ENCODE results near the gene MYZAP. TPM values are rescaled to one million over a fixed set of nuclear protein-coding genes. Genes with fewer than 3 reads are reported as not detected.

MYZAP gene
- total RNA-seq, 1 experiment from 2014 or later: 5.1 TPM

DNA sequence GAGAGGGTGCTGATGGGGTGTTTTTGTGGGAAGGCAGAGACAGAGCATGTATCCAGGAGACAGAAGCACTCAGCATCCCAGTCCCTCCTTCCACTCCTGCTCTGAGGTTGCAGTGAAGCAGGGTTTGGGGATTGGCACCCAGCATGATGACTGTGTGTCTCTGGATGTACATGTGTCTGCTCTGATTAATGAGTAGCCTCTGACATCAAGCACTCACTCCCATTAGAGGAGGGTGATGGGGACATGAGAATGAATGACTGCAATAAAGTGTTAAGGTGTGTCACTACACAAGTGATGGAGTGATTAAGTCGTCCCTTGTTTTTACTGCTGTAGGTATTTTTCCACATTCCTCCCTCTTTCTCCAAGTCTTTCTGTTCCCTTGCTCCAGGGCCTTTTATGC is 9.6 kb upstream of the MYZAP start:
- Mint-ChIP-seq H3K27me3 (ENCODE audit: unreplicated experiment) (peaks cover 15% of the 10 kb centered on the region), H3K36me3 (ENCODE audit: insufficient read depth, unreplicated experiment) (no peaks in the 10 kb centered on the region), H3K4me1 (ENCODE audit: low read depth, unreplicated experiment) (peaks cover 14% of the 10 kb centered on the region), H3K4me3 (ENCODE audit: low read depth, unreplicated experiment) (no peak overlapping the region), H3K27ac (ENCODE audit: unreplicated experiment) (no peak overlapping the region), H3K9me3 (ENCODE audit: low read depth, unreplicated experiment) (peaks cover 8% of the 10 kb centered on the region)
- CTCF ChIA-PET: no interaction called here
- no peak for DNase-seq
- TF ChIP-seq, protein P1, sequence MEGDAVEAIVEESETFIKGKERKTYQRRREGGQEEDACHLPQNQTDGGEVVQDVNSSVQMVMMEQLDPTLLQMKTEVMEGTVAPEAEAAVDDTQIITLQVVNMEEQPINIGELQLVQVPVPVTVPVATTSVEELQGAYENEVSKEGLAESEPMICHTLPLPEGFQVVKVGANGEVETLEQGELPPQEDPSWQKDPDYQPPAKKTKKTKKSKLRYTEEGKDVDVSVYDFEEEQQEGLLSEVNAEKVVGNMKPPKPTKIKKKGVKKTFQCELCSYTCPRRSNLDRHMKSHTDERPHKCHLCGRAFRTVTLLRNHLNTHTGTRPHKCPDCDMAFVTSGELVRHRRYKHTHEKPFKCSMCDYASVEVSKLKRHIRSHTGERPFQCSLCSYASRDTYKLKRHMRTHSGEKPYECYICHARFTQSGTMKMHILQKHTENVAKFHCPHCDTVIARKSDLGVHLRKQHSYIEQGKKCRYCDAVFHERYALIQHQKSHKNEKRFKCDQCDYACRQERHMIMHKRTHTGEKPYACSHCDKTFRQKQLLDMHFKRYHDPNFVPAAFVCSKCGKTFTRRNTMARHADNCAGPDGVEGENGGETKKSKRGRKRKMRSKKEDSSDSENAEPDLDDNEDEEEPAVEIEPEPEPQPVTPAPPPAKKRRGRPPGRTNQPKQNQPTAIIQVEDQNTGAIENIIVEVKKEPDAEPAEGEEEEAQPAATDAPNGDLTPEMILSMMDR (IDR thresholded peaks at IDR 0.05; ENCODE audit: unreplicated experiment): no peak
- no TSS peak for BruUV-seq (replicated peaks)
- intact Hi-C loops (cut with micrococcal nuclease; ENCODE audit: unreplicated experiment): no loop called here

DNA sequence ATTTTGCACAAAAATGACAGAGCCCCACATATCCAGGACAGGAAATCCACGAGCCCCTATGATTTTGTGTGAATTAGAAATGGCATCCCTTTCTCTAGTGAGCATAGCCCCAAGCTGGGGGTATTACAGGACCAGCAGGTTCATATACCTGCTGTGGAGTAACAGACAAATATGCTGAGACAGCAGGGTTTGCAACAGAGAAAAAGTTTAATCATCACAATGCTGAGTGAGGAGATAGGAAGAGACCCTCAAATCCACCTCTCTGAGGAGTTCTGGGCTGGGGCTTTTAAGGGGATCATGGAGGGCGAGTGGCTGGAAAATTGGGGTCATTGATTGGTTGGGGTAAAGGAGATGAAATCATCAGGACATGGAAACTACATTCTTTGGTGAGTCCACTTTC is 8.4 kb upstream of the MYZAP start:
- CTCF ChIA-PET: no interaction called here
- H3K36me3 Mint-ChIP-seq (ENCODE audit: insufficient read depth, unreplicated experiment): no peaks in the 10 kb centered on the region
- peaks cover 3% of the 10 kb centered on the region for H3K27me3 Mint-ChIP-seq (ENCODE audit: unreplicated experiment)
- no TSS peak for BruUV-seq (replicated peaks)
- peaks cover 8% of the 10 kb centered on the region for H3K9me3 Mint-ChIP-seq (ENCODE audit: low read depth, unreplicated experiment)
- no peak overlapping the region for H3K27ac Mint-ChIP-seq (ENCODE audit: unreplicated experiment)
- peaks cover 14% of the 10 kb centered on the region for H3K4me1 Mint-ChIP-seq (ENCODE audit: low read depth, unreplicated experiment)
- no peak for DNase-seq
- intact Hi-C loops (cut with micrococcal nuclease; ENCODE audit: unreplicated experiment): no loop called here
- H3K4me3 Mint-ChIP-seq (ENCODE audit: low read depth, unreplicated experiment): no peak overlapping the region
- TF ChIP-seq, protein P1 (IDR thresholded peaks at IDR 0.05; ENCODE audit: unreplicated experiment): no peak

DNA sequence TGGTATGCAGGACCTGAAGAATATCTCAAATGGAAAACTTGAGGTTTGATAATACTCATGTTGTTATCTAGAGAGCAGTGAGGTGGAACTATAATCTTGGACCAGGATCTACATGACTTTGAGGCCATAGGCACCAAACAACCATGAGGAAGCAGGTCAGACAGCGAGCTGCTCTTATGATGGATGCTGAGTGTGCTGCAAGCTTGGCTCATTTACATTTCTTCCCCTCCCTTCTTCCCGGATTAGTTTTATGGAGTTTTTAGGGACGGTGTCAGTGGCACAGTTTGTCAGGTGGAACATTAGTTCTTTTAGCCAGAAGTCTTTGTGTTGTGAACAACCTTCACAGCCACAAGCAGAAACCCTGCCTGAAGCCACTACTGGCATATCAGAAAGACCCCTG is 8.0 kb upstream of the MYZAP start:
- no peaks in the 10 kb centered on the region for H3K27me3 Mint-ChIP-seq (ENCODE audit: unreplicated experiment)
- no peak for DNase-seq
- TF ChIP-seq, protein P1 (IDR thresholded peaks at IDR 0.05; ENCODE audit: unreplicated experiment): no peak
- no peak overlapping the region for H3K27ac Mint-ChIP-seq (ENCODE audit: unreplicated experiment)
- H3K9me3 Mint-ChIP-seq (ENCODE audit: low read depth, unreplicated experiment): peaks cover 8% of the 10 kb centered on the region
- intact Hi-C loops (cut with micrococcal nuclease; ENCODE audit: unreplicated experiment): no loop called here
- H3K4me1 Mint-ChIP-seq (ENCODE audit: low read depth, unreplicated experiment): peaks cover 17% of the 10 kb centered on the region
- no TSS peak for BruUV-seq (replicated peaks)
- CTCF ChIA-PET: no interaction called here
- H3K4me3 Mint-ChIP-seq (ENCODE audit: low read depth, unreplicated experiment): no peak overlapping the region
- no peaks in the 10 kb centered on the region for H3K36me3 Mint-ChIP-seq (ENCODE audit: insufficient read depth, unreplicated experiment)

DNA sequence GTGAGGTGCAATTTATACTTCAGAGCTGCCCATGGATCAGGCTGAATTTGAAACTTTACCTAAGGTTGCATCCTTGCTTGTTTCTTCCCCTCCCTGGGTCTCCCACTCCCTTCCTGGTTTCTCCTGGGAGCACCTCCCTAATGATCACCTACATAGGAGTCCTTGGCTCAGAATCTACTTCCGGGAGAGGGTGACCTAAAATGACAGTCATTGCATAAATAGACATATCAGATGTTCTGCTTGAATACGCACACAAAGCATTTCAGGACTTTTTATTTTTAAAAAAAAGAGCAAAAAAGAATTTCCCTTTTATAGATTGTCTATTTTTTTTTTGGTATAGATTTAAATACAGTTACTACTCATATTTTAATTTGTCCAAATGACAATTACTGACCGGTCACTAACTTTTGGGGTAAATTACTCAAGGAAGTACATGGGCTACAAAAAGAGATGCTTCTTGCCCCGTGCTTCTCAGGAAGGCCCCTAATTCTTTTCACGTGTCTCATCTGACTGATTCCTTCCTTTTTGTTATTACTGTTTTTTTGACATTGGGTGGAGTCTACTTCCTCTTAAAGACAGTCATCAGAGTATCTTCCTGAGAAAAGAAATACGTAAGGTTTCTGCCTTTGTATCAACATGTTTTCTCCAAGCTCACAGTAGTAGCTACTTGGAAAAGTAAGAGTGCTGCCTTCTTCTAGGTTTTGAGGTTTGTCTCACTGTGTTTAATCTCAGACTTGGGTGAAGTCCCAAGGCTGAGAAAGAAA is 4.9 kb upstream of the MYZAP start:
- Mint-ChIP-seq H3K36me3 (ENCODE audit: insufficient read depth, unreplicated experiment) (peaks cover 7% of the 10 kb centered on the region), H3K4me3 (ENCODE audit: low read depth, unreplicated experiment) (no peak overlapping the region), H3K27ac (ENCODE audit: unreplicated experiment) (no peak overlapping the region), H3K9me3 (ENCODE audit: low read depth, unreplicated experiment) (peaks cover 8% of the 10 kb centered on the region), H3K4me1 (ENCODE audit: low read depth, unreplicated experiment) (peaks cover 31% of the 10 kb centered on the region), H3K27me3 (ENCODE audit: unreplicated experiment) (no peaks in the 10 kb centered on the region)
- TF ChIP-seq, protein P1 (IDR thresholded peaks at IDR 0.05; ENCODE audit: unreplicated experiment): no peak
- intact Hi-C loops (cut with micrococcal nuclease; ENCODE audit: unreplicated experiment): no loop called here
- CTCF ChIA-PET: no interaction called here
- no peak for DNase-seq
- no TSS peak for BruUV-seq (replicated peaks)
